K562 (cell line): Measurements from ENCODE around the gene TMEM267. TPM values are rescaled to one million over a fixed set of nuclear protein-coding genes. Genes with fewer than 3 reads are reported as not detected.
A peak's percentile ranks its signal among the peaks of the same experiment; 100 is the strongest.

Experiments used
- E2F8 ChIP-seq: fragments of 450-650 bp; IDR thresholded peaks from 2 replicates; pipeline ENCODE4 v1.7.1; 2018; ENCODE audit warnings: mild to moderate bottlenecking, low read depth; ENCODE audit not compliant: partially characterized antibody
- ETV5 ChIP-seq: sonication (generic); formaldehyde crosslinking; IDR thresholded peaks from 2 replicates; pipeline ENCODE4 v1.4.0; 2020; ENCODE audit warnings: low read depth, mild to moderate bottlenecking, missing genetic modification reagents
- ILK ChIP-seq: fragments of 450-650 bp; IDR thresholded peaks from 2 replicates; pipeline ENCODE4 v1.6.1; 2016; ENCODE audit warnings: missing genetic modification characterization, low read depth, mild to moderate bottlenecking, missing compliant biosample characterization, moderate library complexity, borderline replicate concordance
- KAT7 ChIP-seq: sonication (generic); formaldehyde crosslinking; IDR thresholded peaks from 2 replicates; pipeline ENCODE4 v1.8.0; 2022; ENCODE audit warnings: missing genetic modification reagents, mild to moderate bottlenecking, borderline replicate concordance
- LARP7 ChIP-seq: fragments of 450-650 bp; IDR thresholded peaks from 2 replicates; pipeline ENCODE4 v1.6.1; 2016
- PML ChIP-seq: IDR thresholded peaks from 2 replicates; pipeline ENCODE4 v1.6.1; 2012; ENCODE audit warnings: low read length, inconsistent platforms
- RBFOX2 ChIP-seq: fragments of 200-400 bp; formaldehyde crosslinking; IDR thresholded peaks from 2 replicates; pipeline ENCODE4 v1.6.1; 2017; ENCODE audit warnings: low read depth, mild to moderate bottlenecking, low read length, moderate library complexity
- SAP30 ChIP-seq: fragments of 200-600 bp; sonication (generic); IDR thresholded peaks from 2 replicates; pipeline ENCODE4 v1.6.1; 2012; ENCODE audit warnings: borderline replicate concordance, low read depth, mild to moderate bottlenecking, moderate library complexity, low read length, control low read depth, inconsistent platforms; ENCODE audit not compliant: insufficient read depth, poor library complexity, severe bottlenecking
- TCF3 ChIP-seq: sonication (generic); formaldehyde crosslinking; IDR thresholded peaks from 2 replicates; pipeline ENCODE4 v1.4.0; 2020; ENCODE audit warnings: mild to moderate bottlenecking, missing genetic modification reagents
- ZNF143 ChIP-seq: sonication (generic); formaldehyde crosslinking; IDR thresholded peaks from 2 replicates; pipeline ENCODE4 v1.9.0; 2022; ENCODE audit warnings: mild to moderate bottlenecking, missing genetic modification reagents
- polyA plus RNA-seq, 8 experiments: library from polyadenylated mRNA; depleted of rRNA in 4 of 8; stranded (reverse) in 5 of 8; unstranded in 3 of 8; fragments of >200 nt; fragmentation: Nextera tagmentation in 2 of 8; fragmentation: Illumina TruSeq in 1 of 8; extraction: Ambion mirVana in 2 of 8; extraction: Trizol in 1 of 8; gene quantifications; 2 replicates each; pipeline versions ENCODE4 v1.2.1 to v1.2.3, GENCODE V29; 2011 to 2014; ENCODE audit warnings: inconsistent platforms in 1 of 8, missing spikeins in 1 of 8
- total RNA-seq, 7 experiments: library from RNA; depleted of rRNA in 6 of 7; stranded (reverse); fragments of >200 nt in 6 of 7; fragmentation: Illumina TruSeq in 2 of 7; extraction: Trizol in 2 of 7; gene quantifications; 2 replicates each; pipeline versions ENCODE4 v1.2.1 to v1.2.3, GENCODE V29; 2011 to 2021; ENCODE audit warnings: low replicate concordance in 1 of 7
- TF ChIP-seq, protein P1 (sequence below): sonication (generic); formaldehyde crosslinking; IDR thresholded peaks from 2 replicates; pipeline ENCODE4 v1.8.1; 2023; ENCODE audit warnings: mild to moderate bottlenecking, missing genetic modification reagents
- TF ChIP-seq, protein P2 (sequence below): fragments of 450-650 bp; IDR thresholded peaks from 2 replicates; pipeline ENCODE4 v1.7.0; 2016; ENCODE audit warnings: borderline replicate concordance
- TF ChIP-seq, protein P3 (sequence below), 2 experiments: IDR thresholded peaks; 2 replicates each; pipeline ENCODE4 v1.6.1; 2011; ENCODE audit warnings: borderline replicate concordance in 1 of 2, control low read depth in 1 of 2, low read depth in 1 of 2, low read length in 1 of 2, mild to moderate bottlenecking in 1 of 2, mixed read lengths in 1 of 2, moderate library complexity in 1 of 2; ENCODE audit not compliant: insufficient read depth in 1 of 2, insufficient read length in 1 of 2, poor library complexity in 1 of 2, severe bottlenecking in 1 of 2; ENCODE audit errors: extremely low read depth in 1 of 2

Gene TMEM267
- total and polyA plus RNA-seq, 9 of the 15 experiments (the other 6 are each of a cell fraction or from before 2014, with no cell fraction given): 8.1 to 61.1 (median 17.8) TPM

GRCh38 chr5:43415935-43416802 lies 67.5 kb downstream of the TMEM267 start (continued):
- TF ChIP-seq, protein P1, sequence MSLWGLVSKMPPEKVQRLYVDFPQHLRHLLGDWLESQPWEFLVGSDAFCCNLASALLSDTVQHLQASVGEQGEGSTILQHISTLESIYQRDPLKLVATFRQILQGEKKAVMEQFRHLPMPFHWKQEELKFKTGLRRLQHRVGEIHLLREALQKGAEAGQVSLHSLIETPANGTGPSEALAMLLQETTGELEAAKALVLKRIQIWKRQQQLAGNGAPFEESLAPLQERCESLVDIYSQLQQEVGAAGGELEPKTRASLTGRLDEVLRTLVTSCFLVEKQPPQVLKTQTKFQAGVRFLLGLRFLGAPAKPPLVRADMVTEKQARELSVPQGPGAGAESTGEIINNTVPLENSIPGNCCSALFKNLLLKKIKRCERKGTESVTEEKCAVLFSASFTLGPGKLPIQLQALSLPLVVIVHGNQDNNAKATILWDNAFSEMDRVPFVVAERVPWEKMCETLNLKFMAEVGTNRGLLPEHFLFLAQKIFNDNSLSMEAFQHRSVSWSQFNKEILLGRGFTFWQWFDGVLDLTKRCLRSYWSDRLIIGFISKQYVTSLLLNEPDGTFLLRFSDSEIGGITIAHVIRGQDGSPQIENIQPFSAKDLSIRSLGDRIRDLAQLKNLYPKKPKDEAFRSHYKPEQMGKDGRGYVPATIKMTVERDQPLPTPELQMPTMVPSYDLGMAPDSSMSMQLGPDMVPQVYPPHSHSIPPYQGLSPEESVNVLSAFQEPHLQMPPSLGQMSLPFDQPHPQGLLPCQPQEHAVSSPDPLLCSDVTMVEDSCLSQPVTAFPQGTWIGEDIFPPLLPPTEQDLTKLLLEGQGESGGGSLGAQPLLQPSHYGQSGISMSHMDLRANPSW (CRISPR knock-in tag): no peak
- no peak for TF ChIP-seq ILK
- TF ChIP-seq RBFOX2: no peak
- no peak for TF ChIP-seq ZNF143 (CRISPR knock-in tag)
- TF ChIP-seq LARP7: no peak
- TF ChIP-seq TCF3 (CRISPR knock-in tag): peak; percentile 93
- no peak for TF ChIP-seq KAT7 (CRISPR knock-in tag)
- TF ChIP-seq, protein P2, sequence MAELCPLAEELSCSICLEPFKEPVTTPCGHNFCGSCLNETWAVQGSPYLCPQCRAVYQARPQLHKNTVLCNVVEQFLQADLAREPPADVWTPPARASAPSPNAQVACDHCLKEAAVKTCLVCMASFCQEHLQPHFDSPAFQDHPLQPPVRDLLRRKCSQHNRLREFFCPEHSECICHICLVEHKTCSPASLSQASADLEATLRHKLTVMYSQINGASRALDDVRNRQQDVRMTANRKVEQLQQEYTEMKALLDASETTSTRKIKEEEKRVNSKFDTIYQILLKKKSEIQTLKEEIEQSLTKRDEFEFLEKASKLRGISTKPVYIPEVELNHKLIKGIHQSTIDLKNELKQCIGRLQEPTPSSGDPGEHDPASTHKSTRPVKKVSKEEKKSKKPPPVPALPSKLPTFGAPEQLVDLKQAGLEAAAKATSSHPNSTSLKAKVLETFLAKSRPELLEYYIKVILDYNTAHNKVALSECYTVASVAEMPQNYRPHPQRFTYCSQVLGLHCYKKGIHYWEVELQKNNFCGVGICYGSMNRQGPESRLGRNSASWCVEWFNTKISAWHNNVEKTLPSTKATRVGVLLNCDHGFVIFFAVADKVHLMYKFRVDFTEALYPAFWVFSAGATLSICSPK: no peak
- TF ChIP-seq E2F8: no peak
- peak; percentile 71; the same call in 1 of the 2 replicates for TF ChIP-seq PML
- TF ChIP-seq, protein P3, sequence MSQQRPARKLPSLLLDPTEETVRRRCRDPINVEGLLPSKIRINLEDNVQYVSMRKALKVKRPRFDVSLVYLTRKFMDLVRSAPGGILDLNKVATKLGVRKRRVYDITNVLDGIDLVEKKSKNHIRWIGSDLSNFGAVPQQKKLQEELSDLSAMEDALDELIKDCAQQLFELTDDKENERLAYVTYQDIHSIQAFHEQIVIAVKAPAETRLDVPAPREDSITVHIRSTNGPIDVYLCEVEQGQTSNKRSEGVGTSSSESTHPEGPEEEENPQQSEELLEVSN (IDR thresholded peaks at IDR 0.05; ENCODE audit: borderline replicate concordance in 1 of 2, extremely low read depth in 1 of 2, insufficient read depth in 1 of 2, insufficient read length in 1 of 2, low read depth in 1 of 2, low read length in 1 of 2, poor library complexity in 1 of 2, severe bottlenecking in 1 of 2): peak in 1 of 2 experiments; percentile 54
- 0 out of 2 replicates have a peak, but pooled peaks have one; percentile 20 for TF ChIP-seq ETV5 (CRISPR knock-in tag)
- no peak for TF ChIP-seq SAP30
